ENCODE measurements around the gene PBX4.

- TF ChIP-seq JUND (IDR thresholded peaks at IDR 0.05) (no peak), ATF3 (IDR thresholded peaks at IDR 0.05) (no peak), POLR2AphosphoS5 (IDR thresholded peaks at IDR 0.05; ENCODE audit: low read depth, low read length) (peak; percentile 56; the same call in 1 of the 2 replicates), SRF (IDR thresholded peaks at IDR 0.05; ENCODE audit: low read depth) (no peak), CTCF (IDR thresholded peaks at IDR 0.05 in 2 of 3, conservative IDR thresholded peaks at IDR 0.05 in 1 of 3; ENCODE audit: borderline replicate concordance in 1 of 3, insufficient read depth in 1 of 3, low read depth in 2 of 3, low read length in 2 of 3) (no peak), MAX (IDR thresholded peaks at IDR 0.05) (no peak), SIN3A (IDR thresholded peaks at IDR 0.05; ENCODE audit: low read depth) (no peak), YY1 (IDR thresholded peaks at IDR 0.05; ENCODE audit: extremely low read depth, insufficient replicate concordance, low read depth, low read length) (no peak), POLR2A (IDR thresholded peaks at IDR 0.05; ENCODE audit: borderline replicate concordance, extremely low read depth, insufficient read depth, insufficient read length) (no peak), FOSL1 (IDR thresholded peaks at IDR 0.05; ENCODE audit: low read depth) (no peak), EZH2 (IDR thresholded peaks at IDR 0.05) (no peak), EZH2phosphoT487 (IDR thresholded peaks at IDR 0.05; ENCODE audit: borderline replicate concordance) (no peak), REST (IDR thresholded peaks at IDR 0.05; ENCODE audit: low read depth) (no peak), ZNF274 (IDR thresholded peaks at IDR 0.05; ENCODE audit: low read depth, low read length) (no peak)
Observed at GRCh38 chr19:19538061-19538784, 80.3 kb downstream of the PBX4 start, which contains the start of gene CILP2.
